B cell (primary cell): ENCODE measurements around the gene TP53I13. TPM values are rescaled to one million over a fixed set of nuclear protein-coding genes. Genes with fewer than 3 reads are reported as not detected.

Experiments
- ATAC-seq: fragments of 200-7000 bp; cut with Tn5 transposase; one replicate; pipeline ENCODE4 v1.10.0; 2021; ENCODE audit warnings: low read depth, mild to moderate bottlenecking, moderate number of reproducible peaks, moderate library complexity
- CTCF ChIA-PET: fragments of 350-600 bp; sonication (Branson Sonifier 250); formaldehyde crosslinking; loops from one replicate; lab custom pipeline; 2021; ENCODE audit warnings: antibody characterized with exemption, inconsistent platforms; lab: Charles Lee
- POLR2A ChIA-PET: fragments of 350-600 bp; sonication (Branson Sonifier 250); formaldehyde crosslinking; loops from one replicate; lab custom pipeline; 2021; ENCODE audit warnings: antibody characterized with exemption; lab: Charles Lee
- DNase-seq: peaks from one replicate; pipeline ENCODE4 v3.0.0; 2013
- H2AFZ ChIP-seq: 2 replicates; pipeline ENCODE4 v1.6.1; 2012; ENCODE audit warnings: mild to moderate bottlenecking, low read depth, low read length; ENCODE audit not compliant: insufficient read depth, poor library complexity, severe bottlenecking
- H3K27ac ChIP-seq, 2 donors: 1 replicate in 1 of 2; 2 replicates in 1 of 2; pipeline ENCODE4 v1.5.1; 2012 to 2013; ENCODE audit warnings: low read length in 2 of 2, mild to moderate bottlenecking in 2 of 2, moderate library complexity in 1 of 2
- H3K27me3 ChIP-seq, 4 experiments: fragments of 200-600 bp in 1 of 4; sonication (generic) in 1 of 4; replicated peaks in 1 of 4; 1 replicate in 2 of 4; 2 replicates in 2 of 4; pipeline versions ENCODE4 v1.6.1 to v1.7.0; 2013 to 2016; ENCODE audit warnings: low read length in 3 of 4, mild to moderate bottlenecking in 2 of 4, mixed read lengths in 1 of 4, moderate library complexity in 1 of 4; ENCODE audit not compliant: insufficient read depth in 4 of 4, control insufficient read depth in 3 of 4; ENCODE audit errors: control extremely low read depth in 1 of 4
- H3K36me3 ChIP-seq, 2 experiments: replicated peaks in 1 of 2; 1 replicate in 1 of 2; 2 replicates in 1 of 2; pipeline versions ENCODE4 v1.6.1 to v1.7.1; 2013; ENCODE audit warnings: low read length in 1 of 2; ENCODE audit not compliant: insufficient read depth in 2 of 2, control insufficient read depth in 1 of 2; ENCODE audit errors: control extremely low read depth in 1 of 2, extremely low read depth in 1 of 2
- H3K4me1 ChIP-seq, 2 donors: fragments of 200-600 bp in 1 of 2; sonication (generic) in 1 of 2; 1 replicate in 1 of 2; 2 replicates in 1 of 2; pipeline versions ENCODE4 v1.5.1 to v1.6.1; 2013 to 2017; ENCODE audit warnings: low read length in 2 of 2; ENCODE audit not compliant: control insufficient read depth in 2 of 2, insufficient read depth in 2 of 2
- H3K4me2 ChIP-seq: replicated peaks from 2 replicates; pipeline ENCODE3; 2012; ENCODE audit warnings: mild to moderate bottlenecking, low read depth, low read length; ENCODE audit not compliant: poor library complexity, severe bottlenecking
- H3K4me3 ChIP-seq, 5 experiments: fragments of 200-600 bp in 1 of 5; sonication (generic) in 1 of 5; 1 replicate in 3 of 5; 2 replicates in 2 of 5; pipeline versions ENCODE4 v1.5.1 to v1.7.0; 2011 to 2016; ENCODE audit warnings: low read length in 4 of 5, mild to moderate bottlenecking in 4 of 5, low read depth in 2 of 5, control low read depth in 1 of 5, moderate library complexity in 1 of 5; ENCODE audit not compliant: insufficient read depth in 1 of 5; ENCODE audit errors: control extremely low read depth in 1 of 5, extremely low read depth in 1 of 5
- H3K79me2 ChIP-seq: fragments of 200-600 bp; sonication (generic); one replicate; pipeline ENCODE4 v1.6.0; 2016; ENCODE audit warnings: low read length; ENCODE audit not compliant: control insufficient read depth, insufficient read depth
- H3K9ac ChIP-seq: fragments of 200-600 bp; sonication (generic); 2 replicates; pipeline ENCODE4 v1.6.1; 2017; ENCODE audit warnings: mild to moderate bottlenecking, low read length, moderate library complexity
- H3K9me3 ChIP-seq, 3 donors: one replicate each; pipeline versions ENCODE4 v1.6.1 to v1.7.1; 2013; ENCODE audit warnings: low read length in 2 of 3; ENCODE audit not compliant: control insufficient read depth in 2 of 3, insufficient read depth in 1 of 3; ENCODE audit errors: control extremely low read depth in 1 of 3
- H4K20me1 ChIP-seq: 2 replicates; pipeline ENCODE4 v1.6.0; 2012; ENCODE audit warnings: mild to moderate bottlenecking, low read length; ENCODE audit not compliant: insufficient read depth, control insufficient read depth, poor library complexity, severe bottlenecking
- H3K27ac Mint-ChIP-seq: one replicate; pipeline ENCODE4 v1.8.0; 2021; ENCODE audit warnings: mixed read lengths
- H3K27me3 Mint-ChIP-seq: one replicate; pipeline ENCODE4 v1.8.0; 2021; ENCODE audit warnings: mixed read lengths
- H3K4me1 Mint-ChIP-seq: one replicate; pipeline ENCODE4 v1.8.0; 2021; ENCODE audit warnings: mixed read lengths
- H3K4me3 Mint-ChIP-seq: one replicate; pipeline ENCODE4 v1.8.0; 2021; ENCODE audit warnings: mixed read lengths
- H3K9me3 Mint-ChIP-seq: one replicate; pipeline ENCODE4 v1.8.0; 2022; ENCODE audit warnings: mixed read lengths; ENCODE audit not compliant: insufficient read depth
- EZH2 ChIP-seq: IDR thresholded peaks from 2 replicates; pipeline ENCODE4 v1.6.1; 2012; ENCODE audit warnings: borderline replicate concordance, low read depth, mild to moderate bottlenecking, moderate library complexity, low read length; ENCODE audit not compliant: insufficient read depth, poor library complexity, severe bottlenecking
- WGBS: methylation state at CpG from one replicate; pipeline ENCODE4 v1.1.5; 2013; ENCODE audit warnings: missing lambda C conversion rate; ENCODE audit not compliant: insufficient coverage; 5-methylcytosine and 5-hydroxymethylcytosine counted together
- intact Hi-C: fragments of 100-400 bp; cut with micrococcal nuclease; formaldehyde crosslinking; loops from one replicate; pipeline ENCODE4 v1.10.0; 2022
- polyA plus RNA-seq: library from polyadenylated mRNA; depleted of rRNA; stranded (reverse); fragments of >200 nt; gene quantifications from 2 replicates; pipeline ENCODE4 v1.2.3, GENCODE V29; 2012
- total RNA-seq, 2 donors: library from RNA; stranded (reverse); fragments of 120-200 nt in 1 of 2; gene quantifications; 1 replicate in 1 of 2; 2 replicates in 1 of 2; pipeline versions ENCODE4 v1.2.3 to v1.2.4, GENCODE V29; 2013 to 2022
- TF ChIP-seq, protein P1 (sequence below): fragments of 200-600 bp; IDR thresholded peaks from one replicate; pipeline ENCODE4 v1.8.0; 2022; ENCODE audit warnings: antibody characterized with exemption, mild to moderate bottlenecking

Gene TP53I13
- total and polyA plus RNA-seq, 2 donors (not counting 1 experiment from before 2014, with no cell fraction given) = 224 to 287 TPM

DNA sequence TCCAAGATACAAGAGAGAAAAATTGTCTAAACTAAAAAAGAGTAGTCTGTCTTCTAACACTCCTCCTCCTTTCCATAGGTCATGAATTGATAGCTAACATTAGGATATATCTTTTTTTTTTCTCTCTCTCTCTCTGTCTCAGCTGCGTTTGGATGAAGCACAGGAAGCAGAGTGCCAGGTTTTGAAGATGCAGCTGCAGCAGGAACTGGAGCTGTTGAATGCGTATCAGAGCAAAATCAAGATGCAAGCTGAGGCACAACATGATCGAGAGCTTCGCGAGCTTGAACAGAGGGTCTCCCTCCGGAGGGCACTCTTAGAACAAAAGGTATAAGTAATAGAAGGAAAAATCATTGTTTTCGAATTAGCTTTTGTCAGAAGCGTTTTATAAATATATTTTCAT is 34.5 kb upstream of the TP53I13 start:
- Histone ChIP-seq H4K20me1 (no peaks in the 10 kb centered on the region), H3K4me3 (no peak overlapping the region), H3K4me2 (no peak overlapping the region), H3K9me3 (no peaks in the 10 kb centered on the region), H3K27me3 (no peaks in the 10 kb centered on the region), H3K9ac (no peak overlapping the region), H3K36me3 (peaks cover 11 to 41% of the 10 kb centered on the region in 2 experiments), H3K27ac (no peak overlapping the region), H3K4me1 (no peaks in the 10 kb centered on the region), H2AFZ (no peak overlapping the region), H3K79me2 (no peaks in the 10 kb centered on the region)
- ATAC-seq (no peak), DNase-seq (no peak)
- H3K27me3 Mint-ChIP-seq = no peaks in the 10 kb centered on the region
- peaks cover 2% of the 10 kb centered on the region for H3K4me1 Mint-ChIP-seq
- H3K9me3 Mint-ChIP-seq = no peaks in the 10 kb centered on the region
- 100% methylated on average over 5 of the region's 8 CpGs for WGBS
- ChIA-PET CTCF (interaction anchor here (0.7 to 4.1 kb wide), 12 partner anchors 9 to 608 kb away, joined by 3 to 30 read pairs (median 5); no protein-coding TSS in a partner anchor), POLR2A (no interaction called here)
- H3K4me3 Mint-ChIP-seq = no peak overlapping the region
- intact Hi-C loops = no loop called here
- no peak for TF ChIP-seq EZH2
- TF ChIP-seq, protein P1, sequence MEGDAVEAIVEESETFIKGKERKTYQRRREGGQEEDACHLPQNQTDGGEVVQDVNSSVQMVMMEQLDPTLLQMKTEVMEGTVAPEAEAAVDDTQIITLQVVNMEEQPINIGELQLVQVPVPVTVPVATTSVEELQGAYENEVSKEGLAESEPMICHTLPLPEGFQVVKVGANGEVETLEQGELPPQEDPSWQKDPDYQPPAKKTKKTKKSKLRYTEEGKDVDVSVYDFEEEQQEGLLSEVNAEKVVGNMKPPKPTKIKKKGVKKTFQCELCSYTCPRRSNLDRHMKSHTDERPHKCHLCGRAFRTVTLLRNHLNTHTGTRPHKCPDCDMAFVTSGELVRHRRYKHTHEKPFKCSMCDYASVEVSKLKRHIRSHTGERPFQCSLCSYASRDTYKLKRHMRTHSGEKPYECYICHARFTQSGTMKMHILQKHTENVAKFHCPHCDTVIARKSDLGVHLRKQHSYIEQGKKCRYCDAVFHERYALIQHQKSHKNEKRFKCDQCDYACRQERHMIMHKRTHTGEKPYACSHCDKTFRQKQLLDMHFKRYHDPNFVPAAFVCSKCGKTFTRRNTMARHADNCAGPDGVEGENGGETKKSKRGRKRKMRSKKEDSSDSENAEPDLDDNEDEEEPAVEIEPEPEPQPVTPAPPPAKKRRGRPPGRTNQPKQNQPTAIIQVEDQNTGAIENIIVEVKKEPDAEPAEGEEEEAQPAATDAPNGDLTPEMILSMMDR = no peak
- H3K27ac Mint-ChIP-seq = no peak overlapping the region

GRCh38 chr17:29544066-29544465 is 24.4 kb upstream of the TP53I13 start:
- Mint-ChIP-seq H3K4me1 (no peaks in the 10 kb centered on the region), H3K4me3 (no peak overlapping the region), H3K27ac (no peak overlapping the region), H3K9me3 (no peaks in the 10 kb centered on the region), H3K27me3 (no peaks in the 10 kb centered on the region)
- no peak overlapping the region for H3K4me3 ChIP-seq
- DNase-seq (no peak), ATAC-seq (no peak)
- peaks cover 3 to 22% of the 10 kb centered on the region in 2 experiments for H3K36me3 ChIP-seq
- no peak overlapping the region for H3K4me2 ChIP-seq
- no peaks in the 10 kb centered on the region for H3K4me1 ChIP-seq
- no peak for TF ChIP-seq EZH2
- TF ChIP-seq, protein P1 = no peak
- WGBS = no CpG with 5 or more reads among the region's 4 CpGs
- POLR2A ChIA-PET = no interaction called here
- no peak overlapping the region for H3K27ac ChIP-seq
- no peak overlapping the region for H3K9ac ChIP-seq
- H3K79me2 ChIP-seq = peaks cover 3% of the 10 kb centered on the region
- no peak overlapping the region for H2AFZ ChIP-seq
- no peaks in the 10 kb centered on the region for H4K20me1 ChIP-seq
- CTCF ChIA-PET = interaction anchor here (1.2 to 1.5 kb wide), 2 partner anchors 17 to 23 kb away, joined by 3 to 4 read pairs; partner anchors contain the start of gene ABHD15
- no peaks in the 10 kb centered on the region for H3K9me3 ChIP-seq
- H3K27me3 ChIP-seq = no peaks in the 10 kb centered on the region
- intact Hi-C loops = no loop called here
